ENCODE data around the gene KANSL1. TPM values are rescaled to one million over a fixed set of nuclear protein-coding genes. Genes with fewer than 3 reads are reported as not detected.

KANSL1 gene
- total and polyA plus RNA-seq, 2 experiments from 2014 or later: 37.3 to 84.3 TPM

DNA sequence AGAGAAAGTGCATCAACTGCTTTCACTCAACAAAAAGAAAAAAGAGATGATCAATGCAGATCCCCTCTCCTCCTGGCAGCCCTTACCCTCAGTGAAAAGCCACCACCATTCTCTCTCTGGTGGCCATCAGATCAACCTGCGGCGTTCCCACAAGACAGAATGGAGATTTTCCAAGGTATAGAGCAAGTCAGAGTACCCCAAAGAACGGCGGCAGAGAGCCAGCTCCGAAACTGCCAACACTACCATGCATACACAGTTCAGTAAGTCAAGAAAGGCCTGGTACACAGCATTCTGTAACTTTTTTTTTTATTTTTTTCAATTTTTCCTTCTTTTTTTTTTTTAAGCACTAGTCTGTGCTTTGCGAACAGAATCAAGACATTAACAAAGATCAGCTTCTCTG lies 163.6 kb downstream of the KANSL1 start:
- H3K9me3 ChIP-seq (ENCODE audit: low read depth): no peaks in the 10 kb centered on the region
- no peak overlapping the region for H3K4me3 ChIP-seq
- 98% methylated on average over 6 of the region's 6 CpGs for WGBS (ENCODE audit: low lambda C conversion rate, missing lambda C conversion rate)
- TF ChIP-seq EZH2phosphoT487 (IDR thresholded peaks at IDR 0.05; ENCODE audit: low read depth, severe bottlenecking, unreplicated experiment) (no peak), EZH2 (IDR thresholded peaks at IDR 0.05; ENCODE audit: borderline replicate concordance) (no peak)
- TF ChIP-seq, protein P1, sequence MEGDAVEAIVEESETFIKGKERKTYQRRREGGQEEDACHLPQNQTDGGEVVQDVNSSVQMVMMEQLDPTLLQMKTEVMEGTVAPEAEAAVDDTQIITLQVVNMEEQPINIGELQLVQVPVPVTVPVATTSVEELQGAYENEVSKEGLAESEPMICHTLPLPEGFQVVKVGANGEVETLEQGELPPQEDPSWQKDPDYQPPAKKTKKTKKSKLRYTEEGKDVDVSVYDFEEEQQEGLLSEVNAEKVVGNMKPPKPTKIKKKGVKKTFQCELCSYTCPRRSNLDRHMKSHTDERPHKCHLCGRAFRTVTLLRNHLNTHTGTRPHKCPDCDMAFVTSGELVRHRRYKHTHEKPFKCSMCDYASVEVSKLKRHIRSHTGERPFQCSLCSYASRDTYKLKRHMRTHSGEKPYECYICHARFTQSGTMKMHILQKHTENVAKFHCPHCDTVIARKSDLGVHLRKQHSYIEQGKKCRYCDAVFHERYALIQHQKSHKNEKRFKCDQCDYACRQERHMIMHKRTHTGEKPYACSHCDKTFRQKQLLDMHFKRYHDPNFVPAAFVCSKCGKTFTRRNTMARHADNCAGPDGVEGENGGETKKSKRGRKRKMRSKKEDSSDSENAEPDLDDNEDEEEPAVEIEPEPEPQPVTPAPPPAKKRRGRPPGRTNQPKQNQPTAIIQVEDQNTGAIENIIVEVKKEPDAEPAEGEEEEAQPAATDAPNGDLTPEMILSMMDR (IDR thresholded peaks at IDR 0.05; ENCODE audit: poor library complexity): no peak
- no peak overlapping the region for H2AFZ ChIP-seq
- no peaks in the 10 kb centered on the region for H3K4me1 ChIP-seq (ENCODE audit: insufficient read depth)
- H3K4me2 ChIP-seq: no peak overlapping the region
- H3K27ac ChIP-seq: no peak overlapping the region
- no peaks in the 10 kb centered on the region for H3K36me3 ChIP-seq (replicated peaks; ENCODE audit: insufficient read depth, low read depth)
- peaks cover 6% of the 10 kb centered on the region for H4K20me1 ChIP-seq (ENCODE audit: insufficient read depth, poor library complexity, severe bottlenecking)
- H3K27me3 ChIP-seq: no peaks in the 10 kb centered on the region
- DNase-seq (ENCODE audit: low spot score): no peak
- no peaks in the 10 kb centered on the region for H3K79me2 ChIP-seq
- H3K9me2 ChIP-seq (replicated peaks; ENCODE audit: insufficient read depth): no peaks in the 10 kb centered on the region

GRCh38 chr17:46028981-46029565 lies 164.2 kb downstream of the KANSL1 start:
- H3K4me3 ChIP-seq: no peak overlapping the region
- no peak overlapping the region for H2AFZ ChIP-seq
- H3K79me2 ChIP-seq: no peaks in the 10 kb centered on the region
- no peak for DNase-seq (ENCODE audit: low spot score)
- peaks cover 6% of the 10 kb centered on the region for H4K20me1 ChIP-seq (ENCODE audit: insufficient read depth, poor library complexity, severe bottlenecking)
- TF ChIP-seq EZH2phosphoT487 (IDR thresholded peaks at IDR 0.05; ENCODE audit: low read depth, severe bottlenecking, unreplicated experiment) (no peak), EZH2 (IDR thresholded peaks at IDR 0.05; ENCODE audit: borderline replicate concordance) (no peak)
- TF ChIP-seq, protein P1 (IDR thresholded peaks at IDR 0.05; ENCODE audit: poor library complexity): no peak
- 74% methylated on average over 4 of the region's 4 CpGs for WGBS (ENCODE audit: low lambda C conversion rate, missing lambda C conversion rate)
- H3K9me3 ChIP-seq (ENCODE audit: low read depth): no peaks in the 10 kb centered on the region
- no peaks in the 10 kb centered on the region for H3K4me1 ChIP-seq (ENCODE audit: insufficient read depth)
- no peak overlapping the region for H3K27ac ChIP-seq
- no peaks in the 10 kb centered on the region for H3K9me2 ChIP-seq (replicated peaks; ENCODE audit: insufficient read depth)
- no peaks in the 10 kb centered on the region for H3K27me3 ChIP-seq
- no peak overlapping the region for H3K4me2 ChIP-seq
- no peaks in the 10 kb centered on the region for H3K36me3 ChIP-seq (replicated peaks; ENCODE audit: insufficient read depth, low read depth)

DNA sequence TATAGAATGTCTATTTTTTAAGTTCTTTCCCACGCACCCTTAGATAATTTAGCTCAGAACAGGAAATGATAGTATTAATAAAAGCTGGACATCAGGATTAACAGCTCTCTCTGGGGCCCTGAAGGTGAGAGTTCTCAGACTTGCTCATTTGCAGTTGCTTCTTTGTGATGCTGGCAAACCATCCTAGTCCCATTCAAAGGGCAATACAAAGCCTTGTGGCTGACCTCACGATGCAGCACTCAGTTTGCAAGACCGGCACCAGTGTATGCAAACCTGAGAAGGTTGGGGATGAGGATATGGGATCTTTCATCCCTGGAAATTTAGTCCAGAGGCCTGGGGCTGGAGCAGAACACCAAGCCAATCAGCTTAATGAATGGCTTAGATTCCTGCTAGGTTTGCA lies 164.9 kb downstream of the KANSL1 start:
- Histone ChIP-seq H3K27ac (no peak overlapping the region), H3K79me2 (no peaks in the 10 kb centered on the region), H3K4me2 (no peak overlapping the region), H3K9me3 (ENCODE audit: low read depth) (no peaks in the 10 kb centered on the region), H3K27me3 (no peaks in the 10 kb centered on the region), H3K36me3 (replicated peaks; ENCODE audit: insufficient read depth, low read depth) (no peaks in the 10 kb centered on the region), H3K4me3 (no peak overlapping the region), H2AFZ (no peak overlapping the region), H3K4me1 (ENCODE audit: insufficient read depth) (no peaks in the 10 kb centered on the region), H4K20me1 (ENCODE audit: insufficient read depth, poor library complexity, severe bottlenecking) (peaks cover 6% of the 10 kb centered on the region), H3K9me2 (replicated peaks; ENCODE audit: insufficient read depth) (no peaks in the 10 kb centered on the region)
- 85% methylated on average over 3 of the region's 3 CpGs for WGBS (ENCODE audit: low lambda C conversion rate, missing lambda C conversion rate)
- no peak for DNase-seq (ENCODE audit: low spot score)
- TF ChIP-seq, protein P1 (IDR thresholded peaks at IDR 0.05; ENCODE audit: poor library complexity): no peak
- TF ChIP-seq EZH2 (IDR thresholded peaks at IDR 0.05; ENCODE audit: borderline replicate concordance): no peak
- TF ChIP-seq EZH2phosphoT487 (IDR thresholded peaks at IDR 0.05; ENCODE audit: low read depth, severe bottlenecking, unreplicated experiment): no peak

Data from hepatocyte (in vitro differentiated cells).